HEK293 (cell line): ENCODE measurements around the gene FKBP8.

Experiments
- CTCF ChIA-PET: fragments of 350-600 bp; formaldehyde crosslinking; extraction: SDS; loops from one replicate; lab custom pipeline; 2021; ENCODE audit warnings: antibody characterized with exemption; lab: Yijun Ruan, JAX
- POLR2A ChIA-PET: fragments of 300-600 bp; formaldehyde crosslinking; extraction: SDS; loops from one replicate; lab custom pipeline; 2020; ENCODE audit warnings: antibody characterized with exemption, inconsistent platforms; lab: Yijun Ruan, JAX
- H3K27ac ChIP-seq: fragments of 200-500 bp; sonication (Bioruptor generic); 2 replicates; pipeline ENCODE4 v1.5.1; 2014; ENCODE audit warnings: low read depth, low read length, control low read depth, inconsistent platforms; ENCODE audit errors: extremely low read depth
- H3K36me3 ChIP-seq, 2 experiments: fragments of 200-500 bp in 1 of 2; sonication (Bioruptor generic) in 1 of 2; 1 replicate in 1 of 2; 2 replicates in 1 of 2; pipeline ENCODE4 v1.5.1; 2014 to 2017; ENCODE audit warnings: inconsistent platforms in 2 of 2, low read length in 2 of 2; ENCODE audit not compliant: control insufficient read depth in 2 of 2, insufficient read depth in 1 of 2
- H3K4me1 ChIP-seq: fragments of 200-500 bp; sonication (Bioruptor generic); 2 replicates; pipeline ENCODE4 v1.5.1; 2014; ENCODE audit warnings: mild to moderate bottlenecking, low read length, inconsistent platforms; ENCODE audit not compliant: control insufficient read depth, insufficient read depth
- H3K4me3 ChIP-seq: 2 replicates; pipeline ENCODE4 v1.5.1; 2011; ENCODE audit warnings: low read depth, mild to moderate bottlenecking, control low read depth, low read length, moderate library complexity
- H3K9me3 ChIP-seq: fragments of 200-500 bp; sonication (Bioruptor generic); 2 replicates; pipeline ENCODE4 v1.5.1; 2014; ENCODE audit warnings: low read depth, low read length, inconsistent platforms; ENCODE audit not compliant: control insufficient read depth, insufficient read depth
- EGR2 ChIP-seq: fragments of 450-650 bp; formaldehyde crosslinking; IDR thresholded peaks from 2 replicates; pipeline ENCODE4 v1.5.1; 2016; ENCODE audit warnings: low read depth, missing biosample characterization, missing genetic modification characterization
- GLIS1 ChIP-seq: fragments of 450-650 bp; formaldehyde crosslinking; IDR thresholded peaks from 2 replicates; pipeline ENCODE4 v1.5.1; 2016; ENCODE audit warnings: missing biosample characterization, missing genetic modification characterization
- HOXC10 ChIP-seq: sonication (generic); formaldehyde crosslinking; IDR thresholded peaks from 2 replicates; pipeline ENCODE4 v1.8.1; 2023; ENCODE audit warnings: mild to moderate bottlenecking, missing genetic modification reagents
- HOXD13 ChIP-seq: sonication (generic); formaldehyde crosslinking; IDR thresholded peaks from 2 replicates; pipeline ENCODE4 v1.8.0; 2022; ENCODE audit warnings: missing genetic modification reagents, borderline replicate concordance
- SETDB1 ChIP-seq: IDR thresholded peaks from one replicate; pipeline ENCODE4 v1.6.1; 2017; ENCODE audit warnings: mild to moderate bottlenecking, low read length, moderate library complexity, mixed read lengths; ENCODE audit not compliant: insufficient read length
- ZFHX2 ChIP-seq: fragments of 450-650 bp; formaldehyde crosslinking; conservative IDR thresholded peaks from 2 replicates; pipeline ENCODE4 v1.5.1; 2016; ENCODE audit warnings: missing biosample characterization, missing genetic modification characterization
- ZFP37 ChIP-seq: fragments of 450-650 bp; formaldehyde crosslinking; IDR thresholded peaks from 2 replicates; pipeline ENCODE4 v1.5.1; 2016; ENCODE audit warnings: missing biosample characterization, missing genetic modification characterization
- ZIC2 ChIP-seq: fragments of 450-650 bp; formaldehyde crosslinking; IDR thresholded peaks from 2 replicates; pipeline ENCODE4 v1.5.1; 2016; ENCODE audit warnings: missing biosample characterization, missing genetic modification characterization
- ZNF223 ChIP-seq: fragments of 450-650 bp; formaldehyde crosslinking; IDR thresholded peaks from 2 replicates; pipeline ENCODE4 v1.5.1; 2016; ENCODE audit warnings: missing biosample characterization, missing genetic modification characterization
- ZNF341 ChIP-seq: fragments of 450-650 bp; formaldehyde crosslinking; IDR thresholded peaks from 2 replicates; pipeline ENCODE4; 2016; ENCODE audit warnings: low read depth, missing biosample characterization, missing genetic modification characterization
- ZNF585B ChIP-seq: fragments of 450-650 bp; formaldehyde crosslinking; IDR thresholded peaks from 2 replicates; pipeline ENCODE4 v1.5.1; 2016; ENCODE audit warnings: missing biosample characterization, missing genetic modification characterization
- ZNF596 ChIP-seq: fragments of 450-650 bp; IDR thresholded peaks from 2 replicates; pipeline ENCODE4 v1.5.0; 2018; ENCODE audit warnings: missing biosample characterization, mild to moderate bottlenecking, missing genetic modification characterization, moderate library complexity
- ZNF658 ChIP-seq: fragments of 450-650 bp; formaldehyde crosslinking; IDR thresholded peaks from 2 replicates; pipeline ENCODE4; 2016; ENCODE audit warnings: missing biosample characterization, missing genetic modification characterization
- ZSCAN18 ChIP-seq: fragments of 450-650 bp; formaldehyde crosslinking; IDR thresholded peaks from 2 replicates; pipeline ENCODE4 v1.5.1; 2016; ENCODE audit warnings: missing biosample characterization, missing genetic modification characterization
- TF ChIP-seq, protein P1 (sequence below): fragments of 450-650 bp; formaldehyde crosslinking; IDR thresholded peaks from 2 replicates; pipeline ENCODE4 v1.5.1; 2017; ENCODE audit warnings: missing biosample characterization, missing genetic modification characterization

The FKBP8 gene

DNA sequence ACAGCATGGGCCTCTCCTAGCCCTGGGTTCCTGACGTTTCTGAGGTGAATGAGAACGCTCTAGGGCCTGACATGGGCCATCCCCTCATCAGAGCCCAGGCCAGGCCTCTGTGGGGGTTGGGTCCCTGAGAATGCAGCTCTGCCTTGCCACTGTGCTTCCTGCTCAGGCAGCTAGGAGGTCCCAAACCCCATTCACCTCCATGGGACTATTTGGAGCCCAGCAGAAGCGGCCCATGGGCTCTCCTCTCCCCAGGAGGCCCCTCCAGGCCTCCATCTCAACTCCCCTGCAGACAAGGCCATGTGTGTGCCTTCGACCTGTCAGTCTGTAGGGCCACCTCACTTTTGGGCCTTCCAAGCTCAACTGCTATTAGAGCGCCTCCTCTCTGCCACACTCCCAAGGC is 58.4 kb downstream of the FKBP8 start:
- H3K36me3 ChIP-seq = no peaks in the 10 kb centered on the region
- CTCF ChIA-PET = interaction anchor here (0.6 to 3.1 kb wide), 10 partner anchors 10 to 363 kb away, joined by 3 to 18 read pairs (median 4); no protein-coding TSS in a partner anchor
- POLR2A ChIA-PET = interaction anchor here (0.5 to 1.3 kb wide), 2 partner anchors 87 to 109 kb away, joined by 3 to 5 read pairs; partner anchors contain the start of gene UBA52
- no peaks in the 10 kb centered on the region for H3K9me3 ChIP-seq
- peaks cover 10% of the 10 kb centered on the region for H3K4me1 ChIP-seq
- no peak overlapping the region for H3K27ac ChIP-seq
- H3K4me3 ChIP-seq = no peak overlapping the region
- no peak for TF ChIP-seq SETDB1
- TF ChIP-seq ZIC2 (tag by site-specific recombination) = 0 out of 2 replicates have a peak, but pooled peaks have one; percentile 17
- TF ChIP-seq, protein P1, sequence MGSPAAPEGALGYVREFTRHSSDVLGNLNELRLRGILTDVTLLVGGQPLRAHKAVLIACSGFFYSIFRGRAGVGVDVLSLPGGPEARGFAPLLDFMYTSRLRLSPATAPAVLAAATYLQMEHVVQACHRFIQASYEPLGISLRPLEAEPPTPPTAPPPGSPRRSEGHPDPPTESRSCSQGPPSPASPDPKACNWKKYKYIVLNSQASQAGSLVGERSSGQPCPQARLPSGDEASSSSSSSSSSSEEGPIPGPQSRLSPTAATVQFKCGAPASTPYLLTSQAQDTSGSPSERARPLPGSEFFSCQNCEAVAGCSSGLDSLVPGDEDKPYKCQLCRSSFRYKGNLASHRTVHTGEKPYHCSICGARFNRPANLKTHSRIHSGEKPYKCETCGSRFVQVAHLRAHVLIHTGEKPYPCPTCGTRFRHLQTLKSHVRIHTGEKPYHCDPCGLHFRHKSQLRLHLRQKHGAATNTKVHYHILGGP (tag by site-specific recombination) = no peak
- TF ChIP-seq ZNF585B (tag by site-specific recombination) = no peak
- TF ChIP-seq HOXD13 (CRISPR knock-in tag) = no peak
- TF ChIP-seq GLIS1 (tag by site-specific recombination) = peak; percentile 89
- no peak for TF ChIP-seq ZSCAN18

DNA sequence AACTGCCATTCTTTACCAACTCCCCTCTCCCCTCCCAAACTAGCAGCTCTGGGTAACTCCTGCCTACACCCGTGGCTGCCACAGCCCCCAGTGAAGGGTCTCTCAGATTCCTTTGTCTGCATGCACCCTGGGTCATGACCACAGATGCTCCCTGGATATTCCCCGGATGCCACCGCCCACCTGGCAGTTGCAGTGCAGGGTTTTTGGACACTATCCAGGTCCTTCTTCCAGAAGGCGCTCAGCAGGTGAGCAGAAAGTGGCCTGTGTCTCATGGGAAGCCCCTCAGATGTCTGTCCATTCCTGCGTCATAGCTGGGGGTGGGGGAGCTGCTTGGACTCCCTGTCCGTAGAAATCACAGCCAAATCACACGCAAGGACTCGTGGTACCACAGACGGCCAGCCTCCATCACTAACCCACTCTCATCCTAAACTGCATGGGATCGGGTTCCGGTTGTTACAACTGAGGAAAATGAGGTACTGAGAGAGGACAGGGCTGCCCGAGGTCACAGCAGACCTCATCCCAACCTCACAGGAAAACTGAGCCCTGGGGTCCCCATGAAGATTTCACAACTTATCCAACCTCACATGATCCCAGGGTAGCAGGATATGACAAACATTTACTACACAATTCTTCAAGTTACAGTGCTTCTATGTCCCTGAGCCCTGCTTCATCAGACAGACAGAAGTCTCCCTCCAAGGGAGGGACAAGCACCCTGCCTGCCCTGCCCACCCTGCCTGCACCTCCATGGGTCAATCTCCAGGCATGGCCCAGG is 60.1 kb downstream of the FKBP8 start:
- H3K9me3 ChIP-seq = no peaks in the 10 kb centered on the region

More for the DNA sequence above, 60.1 kb downstream of the FKBP8 start:
- no peaks in the 10 kb centered on the region for H3K36me3 ChIP-seq
- POLR2A ChIA-PET = interaction anchor here (1.8 kb wide), 1 partner anchor 88 kb away, joined by 4 read pairs; the partner anchor contains the start of gene UBA52
- H3K4me3 ChIP-seq = no peak overlapping the region
- no peak overlapping the region for H3K27ac ChIP-seq
- H3K4me1 ChIP-seq = peaks cover 10% of the 10 kb centered on the region
- CTCF ChIA-PET = interaction anchor here (2.0 kb wide), 1 partner anchor 14 kb away, joined by 16 read pairs; no protein-coding TSS in a partner anchor
- TF ChIP-seq ZNF596 (tag by site-specific recombination) (no peak), ZIC2 (tag by site-specific recombination) (0 out of 2 replicates have a peak, but pooled peaks have one; percentile 13), ZFHX2 (peak; percentile 58; the same call in 1 of the 2 replicates), ZNF223 (tag by site-specific recombination) (peak; percentile 69; the same call in 1 of the 2 replicates), ZNF341 (no peak), ZNF658 (tag by site-specific recombination) (no peak), EGR2 (tag by site-specific recombination) (0 out of 2 replicates have a peak, but pooled peaks have one; percentile 35), HOXC10 (no peak), ZFP37 (tag by site-specific recombination) (no peak)
